NCI-H1436 treated with DMSO at 0.1 percent for 48 hours (cell line): Measurements from ENCODE around the gene S100A12.
"Not testable (repeated sequence)": the region's sequence is repeated elsewhere in the genome, so short reads cannot be mapped to it uniquely, and the experiment has no call there.

Source experiments
- DNase-seq: peaks from one replicate; lab custom pipeline; 2025; lab: John Stamatoyannopoulos, UW

The S100A12 gene

DNA sequence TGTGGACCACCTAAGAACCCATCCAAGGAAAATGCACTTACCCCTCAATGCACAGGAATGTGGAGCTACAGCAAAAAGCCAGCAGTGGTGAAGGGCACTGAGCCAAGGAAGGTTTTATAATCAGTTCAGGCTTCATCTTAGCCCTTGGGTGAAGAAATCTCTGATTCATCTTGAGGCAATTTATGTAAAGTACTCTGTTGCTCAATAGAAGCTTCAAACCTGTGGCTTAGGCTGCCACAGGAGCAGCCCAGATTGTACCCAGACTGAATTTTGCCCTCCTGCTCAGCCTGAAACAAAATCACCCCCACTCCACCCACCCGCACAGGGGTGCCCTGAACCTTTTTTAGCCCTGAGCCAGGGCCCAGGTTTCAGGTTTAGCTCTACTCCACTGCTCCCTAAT, at the start of gene S100A12:
S100A12 (minus strand) TSS at position 111 of the 400 bp plus-strand sequence. CDS start 1,029 bp downstream, outside the sequence.
- DNase-seq = no peak

DNA sequence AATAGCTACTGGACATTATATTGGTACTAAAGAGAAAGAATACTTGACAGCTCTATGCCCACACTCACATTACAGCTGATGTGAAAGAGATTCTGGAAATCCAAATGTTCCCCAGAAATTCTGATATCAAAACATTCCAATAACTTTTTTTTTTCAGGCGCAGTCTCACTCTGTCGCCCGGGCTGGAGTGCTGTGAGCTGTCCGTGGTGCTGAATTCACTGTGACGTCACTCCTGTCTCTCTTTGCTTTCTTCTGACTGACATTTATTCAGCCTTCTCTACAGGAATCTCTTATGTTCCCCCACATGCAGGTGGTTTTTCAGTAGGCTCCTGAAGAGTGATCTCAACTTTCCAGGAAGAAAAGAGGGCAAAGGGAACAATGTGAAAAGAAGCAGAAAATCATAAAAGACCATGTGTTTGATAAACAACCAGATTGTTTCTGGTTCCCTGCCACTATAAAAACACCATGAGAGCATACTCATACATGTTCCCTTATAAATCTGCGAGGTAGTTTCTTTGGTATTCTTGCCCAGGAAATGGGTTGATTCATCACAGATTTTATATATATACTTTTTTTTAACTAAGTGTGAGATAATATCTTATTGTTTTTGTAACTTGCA, 47.1 kb upstream of the S100A12 start:
- no peak for DNase-seq

DNA sequence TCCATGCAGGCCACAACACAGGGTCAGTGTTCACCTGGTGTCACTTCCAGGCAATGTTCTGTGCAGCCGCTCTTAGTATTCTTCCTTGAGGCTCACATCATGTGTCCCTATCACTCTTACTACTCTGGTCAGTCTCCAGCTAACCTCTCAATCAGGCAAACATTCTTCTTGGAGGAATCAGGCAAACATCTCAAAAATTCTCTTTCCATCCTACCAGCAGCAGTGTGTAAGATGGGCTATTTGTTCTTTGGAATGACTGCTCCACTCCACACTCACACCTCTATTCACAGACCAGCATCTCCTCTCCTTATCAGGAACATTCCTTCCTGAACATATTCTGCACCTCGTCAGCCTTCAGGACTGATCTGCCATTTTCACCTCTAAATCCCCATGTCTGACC, 44.9 kb upstream of the S100A12 start:
- DNase-seq = no peak

DNA sequence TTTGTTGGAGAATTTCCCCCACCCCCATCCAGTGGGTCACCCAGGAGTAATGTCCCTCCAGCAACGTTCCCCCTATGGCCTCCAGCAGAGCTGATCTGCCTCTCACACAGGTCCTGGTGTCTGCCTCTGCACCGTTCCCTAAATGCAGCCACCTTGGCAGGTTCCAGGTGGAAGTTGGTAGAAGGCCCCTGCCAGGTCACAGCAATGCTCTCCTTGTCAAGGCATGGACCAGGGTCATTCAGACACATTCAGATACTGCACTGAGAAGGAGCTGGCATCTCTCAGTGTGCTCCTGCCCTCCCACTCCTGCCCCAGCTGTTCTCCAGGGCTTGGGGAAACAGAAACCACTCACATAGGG, 44.0 kb upstream of the S100A12 start:
- not testable (repeated sequence) for DNase-seq

DNA sequence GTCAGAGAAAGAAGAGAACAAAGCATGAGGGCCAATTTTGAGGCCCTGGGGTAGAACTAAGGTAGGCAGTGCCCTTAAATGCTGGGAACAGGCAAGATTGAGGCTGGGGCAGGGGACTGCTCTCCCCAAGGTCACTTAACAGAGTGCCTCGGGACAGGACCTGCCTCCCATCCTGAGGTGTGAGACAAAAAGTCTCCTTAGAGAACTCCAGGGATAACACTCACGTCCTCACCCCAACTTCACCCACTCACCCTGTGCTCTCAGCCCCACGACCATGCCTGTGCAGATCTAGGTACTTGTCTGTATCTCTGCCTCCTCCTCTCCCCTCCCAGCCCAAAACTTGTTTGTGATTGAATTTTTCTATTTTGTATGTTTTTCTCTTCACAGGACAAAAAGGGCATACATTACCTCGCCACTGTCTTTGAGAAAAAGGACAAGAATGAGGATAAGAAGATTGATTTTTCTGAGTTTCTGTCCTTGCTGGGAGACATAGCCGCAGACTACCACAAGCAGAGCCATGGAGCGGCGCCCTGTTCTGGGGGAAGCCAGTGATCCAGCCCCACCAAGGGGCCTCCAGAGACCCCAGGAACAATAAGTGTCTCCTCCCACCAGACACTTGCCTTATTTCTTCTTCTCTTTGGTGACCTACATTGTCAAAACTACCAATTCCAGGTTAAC, 43.5 kb upstream of the S100A12 start:
- not testable (repeated sequence) for DNase-seq

DNA sequence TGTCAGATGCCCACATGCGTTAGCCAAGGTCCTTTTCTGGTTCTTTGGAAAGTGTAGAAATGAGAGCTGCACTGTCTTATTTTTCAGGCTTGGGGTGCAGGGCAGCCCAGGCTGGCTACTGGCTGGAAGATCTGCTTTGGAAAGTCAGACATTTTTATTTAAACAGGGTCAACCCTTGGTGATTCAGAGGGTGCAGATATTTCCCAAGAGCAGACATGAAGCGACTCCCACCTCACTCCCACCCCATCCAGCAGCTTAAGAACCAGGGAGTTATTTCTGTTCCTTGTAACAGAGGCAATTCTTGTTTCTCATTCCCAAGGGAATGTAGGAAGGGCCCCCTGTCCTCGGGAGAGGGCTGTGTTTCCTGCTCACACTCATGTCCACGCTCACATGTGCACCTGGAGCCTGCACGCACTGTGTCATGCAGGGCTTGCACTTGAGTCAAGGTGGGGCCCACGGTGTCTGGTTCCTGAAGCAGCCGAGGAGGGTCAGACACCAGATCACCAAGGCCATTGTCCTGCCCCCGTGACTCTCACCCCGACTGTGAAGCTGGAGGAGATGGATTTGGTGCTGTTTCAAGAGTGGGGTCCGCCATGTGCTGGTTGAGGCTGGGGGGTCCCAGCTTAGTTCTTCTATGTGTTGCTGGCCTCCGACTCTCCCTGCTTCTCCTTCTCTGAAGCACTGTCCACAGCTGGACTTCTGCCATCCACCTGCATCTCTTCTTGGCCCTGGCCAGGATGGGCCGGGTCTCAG, 41.9 kb upstream of the S100A12 start:
- no peak for DNase-seq

DNA sequence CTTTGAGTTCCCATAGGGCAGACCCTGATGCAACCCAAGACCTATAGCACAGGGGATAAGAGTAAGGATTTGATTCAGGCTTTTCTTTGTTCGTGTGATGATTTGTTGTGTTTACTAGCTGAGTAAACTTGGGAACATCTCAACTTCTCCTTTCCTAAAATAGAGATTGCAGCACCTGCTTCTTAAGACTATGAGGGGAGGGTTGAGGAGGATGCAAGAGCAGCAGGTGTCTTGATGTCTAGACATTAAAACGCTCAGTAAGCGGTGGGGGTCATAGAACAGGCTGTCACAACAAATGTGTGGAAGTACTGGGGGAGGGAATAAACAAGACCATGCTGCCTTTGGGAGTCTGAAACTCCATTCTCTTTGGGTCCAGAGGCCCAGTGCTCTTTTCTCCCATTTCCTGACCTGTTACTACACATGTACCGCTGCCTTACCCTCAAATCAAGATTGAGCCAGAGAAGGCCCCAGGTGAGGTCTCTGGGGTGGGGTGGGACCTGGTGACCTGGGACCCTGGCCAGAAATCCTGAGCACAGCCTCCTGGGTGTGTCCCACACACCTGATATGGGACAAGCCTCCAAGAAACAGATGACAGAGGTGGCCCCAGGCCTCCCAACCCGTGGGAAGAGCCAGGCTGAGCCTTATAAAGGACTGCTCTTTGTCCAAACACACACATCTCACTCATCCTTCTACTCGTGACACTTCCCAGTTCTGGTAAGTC, 40.6 kb upstream of the S100A12 start, which contains the start of gene S100A7A:
S100A7A (plus strand) TSS at position 671 of the 721 bp plus-strand sequence. CDS start 1,563 bp downstream, outside the sequence.
- DNase-seq = no peak

DNA sequence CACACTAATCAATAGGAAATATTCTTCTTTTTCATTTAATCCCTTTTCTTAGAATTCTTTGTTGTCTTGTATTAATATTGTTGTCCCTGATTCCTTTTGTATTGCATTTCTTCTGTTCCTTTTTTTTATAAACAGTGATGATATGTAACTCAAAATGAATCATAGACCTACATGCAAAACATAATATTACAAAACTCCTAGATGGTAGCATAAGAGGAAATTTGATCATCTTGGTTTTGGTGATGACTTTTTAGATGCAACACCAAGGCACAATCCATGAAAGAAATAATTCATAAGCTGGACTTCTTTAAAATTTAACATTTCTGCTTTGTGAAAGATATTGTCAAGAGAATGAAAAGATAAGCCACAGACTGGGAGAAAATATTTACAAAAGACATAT, 38.5 kb upstream of the S100A12 start:
- not testable (repeated sequence) for DNase-seq

DNA sequence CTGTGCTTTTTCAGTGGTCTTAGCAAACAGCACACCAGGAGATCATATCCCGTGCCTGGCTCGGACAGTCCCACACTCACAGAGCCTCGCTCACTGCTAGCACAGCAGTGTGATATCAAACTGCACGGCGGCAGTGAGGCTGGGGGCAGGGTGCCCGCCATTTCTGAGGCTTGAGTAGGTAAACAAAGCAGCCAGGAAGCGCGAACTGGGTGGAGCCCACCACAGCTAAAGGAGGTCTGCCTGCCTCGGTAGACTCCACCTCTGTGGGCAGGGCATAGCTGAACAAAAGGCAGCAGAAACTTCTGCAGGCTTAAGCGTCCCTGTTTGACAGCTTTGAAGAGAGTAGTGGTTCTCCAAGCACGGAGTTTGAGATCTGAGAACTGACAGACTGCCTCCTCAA, 31.9 kb upstream of the S100A12 start:
- not testable (repeated sequence) for DNase-seq

DNA sequence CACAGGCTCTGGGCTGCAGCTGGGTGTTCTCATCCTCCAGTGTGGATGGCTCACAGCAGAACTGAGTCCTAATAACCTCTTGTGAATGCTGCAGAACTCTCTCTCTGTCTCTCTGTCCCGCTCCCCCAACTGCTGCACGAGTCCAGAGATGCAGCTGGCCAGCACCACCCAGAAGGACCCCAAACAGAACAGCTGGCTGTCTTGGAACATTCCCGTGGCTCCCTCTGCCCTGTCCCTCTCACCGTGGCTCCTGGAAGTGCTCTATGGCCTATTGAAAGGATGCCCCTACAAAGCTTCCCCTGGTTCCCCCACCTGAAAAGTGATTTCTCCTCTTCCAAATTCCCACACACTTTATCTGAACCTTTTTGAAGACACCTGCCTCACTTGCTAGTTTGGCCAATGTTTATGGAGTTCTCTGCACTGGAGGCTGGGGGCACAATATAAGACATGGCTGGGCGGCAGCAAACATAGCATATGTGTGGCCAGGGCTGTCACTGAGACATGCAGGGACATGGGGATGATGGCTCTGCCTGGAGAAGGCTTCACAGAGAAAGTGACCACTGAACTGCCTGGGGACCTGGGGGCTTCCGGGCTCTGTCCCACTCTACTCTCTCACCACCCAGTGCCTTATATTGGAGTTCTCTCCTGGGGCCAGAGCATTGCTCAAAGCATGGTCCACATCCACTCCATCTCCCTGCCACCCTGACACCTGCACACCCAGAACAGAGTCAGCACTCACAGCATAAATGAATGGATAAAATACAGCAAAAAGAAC, 30.6 kb upstream of the S100A12 start:
- not testable (repeated sequence) for DNase-seq

DNA sequence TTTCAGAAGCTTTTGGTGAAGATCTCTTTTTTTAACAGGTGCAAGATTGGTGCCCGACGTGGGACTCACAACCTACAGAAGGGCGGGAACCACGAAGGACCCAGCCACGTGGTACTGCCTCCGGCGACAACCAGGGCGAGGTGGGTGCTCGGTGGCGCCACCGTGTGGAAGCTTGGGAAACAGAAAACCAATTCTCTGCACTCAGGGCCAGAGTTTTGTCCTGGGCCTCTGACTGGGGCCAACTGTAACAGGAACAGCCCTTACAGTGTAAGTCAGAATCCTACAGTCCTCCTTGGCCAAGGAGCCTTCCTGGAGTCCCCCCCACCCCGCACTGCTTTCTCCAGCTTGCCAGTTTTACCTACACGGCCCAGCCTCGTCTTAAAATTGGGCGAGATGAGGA, 29.3 kb upstream of the S100A12 start:
- no peak for DNase-seq

DNA sequence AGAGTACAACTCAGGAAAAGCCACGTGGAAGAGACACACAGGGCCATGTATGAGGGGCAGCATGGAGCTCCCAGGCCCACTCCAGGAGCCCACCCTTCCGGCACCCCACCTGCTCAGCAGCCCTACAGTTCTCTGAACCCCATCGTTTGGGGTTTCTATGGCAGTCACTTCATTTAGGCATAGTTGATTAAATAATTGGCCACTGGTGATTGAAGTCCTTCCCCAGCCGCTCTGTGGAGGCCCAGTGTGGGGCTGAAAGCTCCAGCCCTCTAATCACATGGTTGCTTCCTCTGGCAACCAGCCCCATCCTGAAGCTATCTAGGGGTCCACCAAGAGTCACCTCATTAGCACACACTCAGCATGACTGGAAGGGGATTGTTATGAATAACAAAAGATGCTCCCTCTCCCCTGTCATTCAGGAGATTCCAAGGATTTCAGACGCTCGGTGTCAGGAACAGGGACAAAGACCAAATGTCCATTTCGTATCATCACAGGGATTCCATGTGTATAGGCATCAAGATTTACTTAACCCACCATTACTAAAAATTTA, 28.7 kb upstream of the S100A12 start:
- no peak for DNase-seq

DNA sequence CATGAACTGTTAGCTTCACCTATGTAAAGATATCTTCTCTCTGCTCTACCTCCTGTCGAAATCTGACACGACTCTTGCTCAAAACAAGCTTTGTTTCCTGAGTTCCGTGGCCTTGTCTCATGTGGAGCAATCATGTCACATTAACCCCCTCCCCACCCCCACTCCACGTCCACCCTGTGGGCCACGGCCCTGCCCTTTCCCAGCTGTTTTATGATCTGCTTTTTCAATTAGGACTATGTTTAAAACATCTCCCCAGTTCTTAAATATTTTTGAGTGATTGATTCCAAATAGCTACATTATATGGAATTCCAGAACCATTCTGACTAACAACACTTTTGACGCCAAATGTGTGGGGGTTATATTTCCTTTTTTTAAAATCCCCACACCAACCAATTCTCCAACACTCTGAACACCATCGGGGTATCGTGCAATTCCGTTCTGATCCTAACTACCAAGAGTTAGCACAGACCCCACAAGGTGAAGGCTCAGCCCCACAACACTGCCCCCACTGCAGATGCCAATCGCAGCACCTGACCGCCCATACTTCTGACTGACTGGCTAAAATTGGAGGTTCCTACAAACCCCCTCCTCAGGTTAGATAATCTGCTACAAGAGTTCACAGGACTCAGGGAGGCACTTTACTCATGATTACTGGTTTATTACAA, 28.1 kb upstream of the S100A12 start:
- DNase-seq = no peak

DNA sequence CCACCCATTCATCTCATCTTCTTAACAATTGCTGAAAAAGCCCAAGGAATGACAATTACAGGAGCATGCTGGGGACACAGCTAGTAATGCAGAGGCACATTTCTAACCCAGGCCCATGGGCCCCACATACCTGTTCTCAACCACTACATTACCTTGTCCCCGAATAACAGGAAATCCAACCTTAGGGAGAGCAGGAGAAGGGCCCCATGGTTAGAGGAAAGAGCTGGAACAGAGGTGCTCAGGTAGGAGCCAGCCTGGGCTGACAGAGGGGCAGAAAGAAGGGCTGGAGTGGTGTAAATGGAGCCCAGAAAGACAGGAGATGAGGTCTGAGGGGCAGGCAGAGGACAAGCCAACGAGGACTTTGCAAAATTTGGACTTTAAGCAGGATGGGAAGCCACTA, 26.8 kb upstream of the S100A12 start:
- DNase-seq = no peak

DNA sequence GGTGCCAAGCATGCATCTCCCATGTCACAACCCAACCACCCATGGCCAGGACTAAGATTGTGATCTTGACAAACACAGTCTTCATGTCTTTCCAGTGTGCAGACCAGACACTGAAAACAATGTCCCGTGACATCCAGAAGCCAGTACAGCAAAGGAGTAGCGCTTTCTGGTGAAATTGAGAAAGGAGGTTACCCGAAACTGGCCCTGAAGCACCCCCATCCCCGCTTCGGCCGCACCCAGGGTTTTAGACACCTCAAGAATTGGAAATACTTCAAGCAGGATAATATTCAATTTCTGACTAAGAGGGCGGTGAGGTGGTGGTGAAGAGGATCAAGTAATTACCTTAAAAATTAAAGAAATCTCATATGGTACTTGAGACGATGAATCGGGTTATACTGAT, 26.0 kb upstream of the S100A12 start:
- DNase-seq = no peak

DNA sequence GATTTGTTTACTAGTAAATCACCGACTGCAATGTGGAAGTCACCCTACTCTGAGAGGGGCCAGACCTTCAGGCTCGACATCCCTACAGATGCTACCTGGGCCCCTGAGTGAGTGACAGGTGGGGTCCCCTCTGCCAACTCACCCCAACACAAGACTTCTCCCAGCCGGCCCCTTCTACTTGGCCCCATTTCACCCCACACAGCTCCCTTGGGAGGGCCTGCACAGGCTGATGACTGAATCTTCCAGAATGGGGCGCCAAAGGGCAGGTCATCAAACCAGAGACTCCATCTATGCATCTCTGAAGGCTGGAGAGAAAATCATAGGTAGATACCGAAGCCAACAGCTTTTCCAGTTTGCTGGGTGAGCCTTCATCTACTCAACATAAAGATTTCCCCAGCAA, 24.8 kb upstream of the S100A12 start:
- DNase-seq = peak; percentile 24

DNA sequence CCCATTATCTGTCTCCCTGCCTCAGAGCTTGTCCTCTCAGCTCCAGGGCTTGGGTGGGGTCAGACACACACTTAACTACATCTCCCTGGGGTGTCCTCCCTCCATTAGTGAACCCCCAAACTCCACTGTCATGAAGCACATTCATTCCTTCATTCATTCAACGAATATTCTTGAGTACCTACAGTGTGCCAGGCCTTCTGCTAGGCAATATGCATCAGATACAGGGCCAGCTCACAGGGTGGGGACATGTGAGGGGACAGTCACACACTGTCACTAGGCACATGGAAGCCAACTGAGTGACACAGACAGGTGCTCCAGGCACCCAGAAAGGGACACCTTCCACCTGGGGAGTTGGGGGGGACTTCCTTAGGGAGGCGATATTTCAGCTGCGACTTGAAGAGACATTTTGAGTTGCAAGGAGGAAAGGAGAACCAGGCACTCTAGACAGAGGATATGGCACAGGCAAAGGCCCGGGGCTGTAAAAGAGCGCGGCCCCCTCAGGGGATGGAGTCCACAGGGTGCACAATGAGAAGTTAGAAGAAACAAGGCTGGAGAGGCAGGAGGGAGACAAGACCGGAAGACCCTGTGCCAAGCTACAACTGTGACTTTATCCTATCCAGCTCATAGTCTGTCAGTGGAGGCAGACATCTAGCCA, 24.1 kb upstream of the S100A12 start:
- DNase-seq = no peak

DNA sequence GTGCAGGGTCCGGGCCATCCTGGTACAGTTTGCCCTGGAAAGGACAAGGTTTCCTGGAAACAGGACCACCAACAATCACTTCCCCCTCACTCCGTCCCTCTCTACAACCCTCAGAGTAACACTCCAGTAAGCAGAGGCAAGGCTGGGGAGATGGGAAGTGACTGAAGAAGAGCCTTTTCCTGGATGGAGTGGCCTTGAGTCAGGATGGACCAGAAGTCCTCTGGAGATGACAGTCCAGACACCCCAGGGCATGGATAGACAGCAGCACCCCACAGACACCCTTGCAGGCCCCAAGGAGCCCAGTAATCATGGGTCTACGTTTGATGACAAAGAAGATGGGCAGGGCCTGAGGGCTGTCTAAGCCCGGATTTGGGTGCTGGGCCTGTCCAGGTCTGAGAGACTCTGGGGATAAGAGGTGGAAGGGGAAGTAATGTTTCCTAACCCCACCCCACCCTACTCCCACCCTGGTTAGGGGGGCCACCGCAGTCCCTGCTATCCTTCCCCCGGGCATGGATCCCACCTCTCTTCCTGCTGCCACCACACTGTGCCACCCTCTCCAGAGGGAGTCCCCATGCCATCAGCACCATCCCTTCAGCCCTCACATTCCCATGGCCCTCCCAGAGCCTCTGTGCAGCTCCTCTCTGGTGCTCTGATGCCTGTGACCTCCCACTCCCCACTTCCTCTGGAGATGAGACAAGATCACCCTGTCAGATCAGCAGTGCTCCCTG, 22.7 kb upstream of the S100A12 start:
- no peak for DNase-seq
